ENCODE data around the gene ALDH1A1. TPM values are rescaled to one million over a fixed set of nuclear protein-coding genes. Genes with fewer than 3 reads are reported as not detected.

Gene ALDH1A1
- total and polyA plus RNA-seq, 2 of the 8 experiments (the other 6 are each of a cell fraction or from before 2014, with no cell fraction given), result 0.50 to 0.82 TPM

- H3K56ac ChIP-seq (replicated peaks; ENCODE audit: insufficient read length, low read depth, low read length), result no peak overlapping the region
- CTCF ChIA-PET (ENCODE audit: partially characterized antibody), result no interaction called here
- TF ChIP-seq TAF1 (IDR thresholded peaks at IDR 0.05; ENCODE audit: low read depth, low read length) (no peak), BACH1 (IDR thresholded peaks at IDR 0.05; ENCODE audit: low read length) (no peak), SIN3A (conservative IDR thresholded peaks at IDR 0.05 in 1 of 2, IDR thresholded peaks at IDR 0.05 in 1 of 2; ENCODE audit: low read depth in 1 of 2, low read length in 2 of 2) (no peak), USF2 (IDR thresholded peaks at IDR 0.05; ENCODE audit: low read length) (no peak), TBP (IDR thresholded peaks at IDR 0.05; ENCODE audit: low read depth, low read length) (no peak), SRF (IDR thresholded peaks at IDR 0.05; ENCODE audit: low read depth, low read length) (no peak), PHF8 (conservative IDR thresholded peaks at IDR 0.05; ENCODE audit: low read depth, low read length) (no peak), RNF2 (IDR thresholded peaks at IDR 0.05; ENCODE audit: borderline replicate concordance, low read depth, low read length, missing control alignments, poor library complexity, severe bottlenecking) (no peak), JUND (IDR thresholded peaks at IDR 0.05; ENCODE audit: low read length) (no peak), ATF2 (IDR thresholded peaks at IDR 0.05; ENCODE audit: low read length) (no peak)
Observed at GRCh38 chr9:72982146-72982799, 29.4 kb upstream of the ALDH1A1 start.

More at GRCh38 chr9:72982146-72982799, 29.4 kb upstream of the ALDH1A1 start:
- no peak overlapping the region for H3K18ac ChIP-seq (ENCODE audit: extremely low read depth, low read length)
- no peak overlapping the region for H4K91ac ChIP-seq (replicated peaks; ENCODE audit: insufficient read length, low read length)
- H2BK5ac ChIP-seq (ENCODE audit: low read depth, low read length), result no peak overlapping the region
- no peaks in the 10 kb centered on the region for H3K79me1 ChIP-seq (ENCODE audit: low read depth, low read length)
- DNase-seq (ENCODE audit: low read depth in 1 of 2, low spot score in 2 of 2), result no peak
- POLR2A ChIA-PET (ENCODE audit: partially characterized antibody), result no interaction called here
- WGBS, 2 experiments (ENCODE audit: extremely low coverage in 1 of 2, insufficient coverage in 1 of 2, insufficient read length in 1 of 2, insufficient replicate concordance in 2 of 2, low coverage in 1 of 2, low lambda C conversion rate in 2 of 2, missing lambda C conversion rate in 1 of 2), result 92% methylated on average over 5 of the region's 5 CpGs; no CpG with 5 or more reads in 1 of the 2 experiments
- H3K4me2 ChIP-seq (ENCODE audit: insufficient read depth in 1 of 2, low read depth in 2 of 2, low read length in 2 of 2), result no peak overlapping the region
- no peaks in the 10 kb centered on the region for H3K27me3 ChIP-seq (replicated peaks in 1 of 4; ENCODE audit: control insufficient read depth in 3 of 4, extremely low read depth in 1 of 4, insufficient read depth in 3 of 4, low read length in 3 of 4)
- H3K9ac ChIP-seq (replicated peaks in 1 of 4; ENCODE audit: extremely low read depth in 1 of 4, low read depth in 3 of 4, low read length in 3 of 4), result no peak overlapping the region
- no peak overlapping the region for H4K8ac ChIP-seq (ENCODE audit: extremely low read depth, insufficient read depth, low read length)
- no peaks in the 10 kb centered on the region; a peak in 1 of 7 replicates for H3K4me1 ChIP-seq (replicated peaks in 1 of 4; ENCODE audit: control insufficient read depth in 3 of 4, insufficient read depth in 4 of 4, low read length in 3 of 4)
- H3K36me3 ChIP-seq (ENCODE audit: control insufficient read depth in 2 of 4, insufficient read depth in 4 of 4, low read length in 3 of 4), result no peaks in the 10 kb centered on the region
- no peak overlapping the region for H3K14ac ChIP-seq (ENCODE audit: insufficient read length)
- H2BK120ac ChIP-seq (replicated peaks; ENCODE audit: low read depth, low read length), result no peak overlapping the region
- no peak for FAIRE-seq
- no peaks in the 10 kb centered on the region for H4K20me1 ChIP-seq (replicated peaks in 1 of 2; ENCODE audit: control insufficient read depth in 1 of 2, insufficient read depth in 2 of 2, low read length in 2 of 2)
- H4K5ac ChIP-seq (ENCODE audit: insufficient read length, low read depth, low read length), result no peak overlapping the region
- H2BK12ac ChIP-seq (ENCODE audit: low read depth, low read length), result no peak overlapping the region
- H3K23ac ChIP-seq (ENCODE audit: insufficient read length), result no peak overlapping the region
- no peaks in the 10 kb centered on the region for H3K79me2 ChIP-seq (ENCODE audit: control insufficient read depth in 1 of 2, insufficient read depth in 2 of 2, low read length in 2 of 2)
- H2AFZ ChIP-seq (ENCODE audit: low read length), result no peak overlapping the region
- no peaks in the 10 kb centered on the region for H3K23me2 ChIP-seq (ENCODE audit: low read depth, low read length)
- no peaks in the 10 kb centered on the region for H3K9me3 ChIP-seq (ENCODE audit: insufficient read depth in 2 of 2, low read depth in 1 of 2, low read length in 1 of 2)
- no peak overlapping the region for H2BK15ac ChIP-seq (ENCODE audit: low read length)
- H2AK5ac ChIP-seq (ENCODE audit: low read depth, low read length), result no peak overlapping the region
- H3K4ac ChIP-seq (replicated peaks; ENCODE audit: insufficient read length, low read depth, low read length), result no peak overlapping the region
- H2BK20ac ChIP-seq (ENCODE audit: low read length), result no peak overlapping the region
- H3K4me3 ChIP-seq (ENCODE audit: extremely low read depth in 1 of 4, insufficient read depth in 2 of 4, low read depth in 3 of 4, low read length in 4 of 4), result no peak overlapping the region
- no peak overlapping the region for H3K27ac ChIP-seq (ENCODE audit: low read depth, low read length)

Data from H1 (cell line).